Natural killer cell treated with Interleukin-12 subunit alpha and Interleukin-12 subunit beta and Interleukin-15 and Interleukin-18, amount 100 ng/mL, for 72 hours (primary cell): ENCODE data around the gene NYNRIN. TPM values are rescaled to one million over a fixed set of nuclear protein-coding genes. Genes with fewer than 3 reads are reported as not detected.

Experiments used
- ATAC-seq, 2 donors: fragments of 150-1000 bp; cut with Tn5 transposase in 1 of 2; sonication (Bioruptor Pico), chemical (Tn5 transposase) in 1 of 2; 2 replicates each; pipeline ENCODE4 v1.10.0; 2021
- DNase-seq: peaks from one replicate; pipeline ENCODE4 v3.0.0; 2022; ENCODE audit warnings: low spot score
- H3K27ac Mint-ChIP-seq, 2 donors: 1 replicate in 1 of 2; 2 replicates in 1 of 2; pipeline ENCODE4 v1.8.0; 2022; ENCODE audit warnings: mixed read lengths in 2 of 2, mild to moderate bottlenecking in 1 of 2, moderate library complexity in 1 of 2
- H3K27me3 Mint-ChIP-seq, 2 donors: 1 replicate in 1 of 2; 2 replicates in 1 of 2; pipeline ENCODE4 v1.8.0; 2022; ENCODE audit warnings: mixed read lengths in 2 of 2
- H3K36me3 Mint-ChIP-seq: one replicate; pipeline ENCODE4 v1.8.0; 2022; ENCODE audit warnings: mixed read lengths
- H3K4me1 Mint-ChIP-seq, 2 donors: 1 replicate in 1 of 2; 2 replicates in 1 of 2; pipeline ENCODE4 v1.8.0; 2022; ENCODE audit warnings: low read depth in 2 of 2, mixed read lengths in 2 of 2, mild to moderate bottlenecking in 1 of 2
- H3K4me3 Mint-ChIP-seq: one replicate; pipeline ENCODE4 v1.8.0; 2022; ENCODE audit warnings: mixed read lengths
- H3K9me3 Mint-ChIP-seq: 2 replicates; pipeline ENCODE4 v1.8.0; 2022; ENCODE audit warnings: mixed read lengths
- total RNA-seq, 2 donors: library from RNA; stranded (reverse); gene quantifications; one replicate each; pipeline ENCODE4 v1.2.3, GENCODE V29; 2022

NYNRIN gene
- total RNA-seq, 2 donors from 2014 or later: 0.11 TPM; not detected in 1

GRCh38 chr14:24390701-24391468, 7.9 kb upstream of the NYNRIN start:
- no peaks in the 10 kb centered on the region for H3K9me3 Mint-ChIP-seq
- peaks cover 6 to 32% of the 10 kb centered on the region in 2 donors for H3K27me3 Mint-ChIP-seq
- DNase-seq: no peak
- no peak overlapping the region for H3K27ac Mint-ChIP-seq
- H3K36me3 Mint-ChIP-seq: no peaks in the 10 kb centered on the region
- peaks cover 2 to 3% of the 10 kb centered on the region in 2 donors for H3K4me1 Mint-ChIP-seq
- ATAC-seq: no peak
- no peak overlapping the region for H3K4me3 Mint-ChIP-seq

- Mint-ChIP-seq H3K27me3 (peaks cover 6 to 32% of the 10 kb centered on the region in 2 donors), H3K9me3 (no peaks in the 10 kb centered on the region), H3K4me3 (no peak overlapping the region), H3K36me3 (no peaks in the 10 kb centered on the region), H3K4me1 (peaks cover 4 to 5% of the 10 kb centered on the region in 2 donors), H3K27ac (no peak overlapping the region)
- DNase-seq (no peak), ATAC-seq (no peak)
Observed at GRCh38 chr14:24392325-24393091, 6.3 kb upstream of the NYNRIN start.

GRCh38 chr14:24394275-24394674, 4.5 kb upstream of the NYNRIN start:
- ATAC-seq: no peak
- H3K27ac Mint-ChIP-seq: no peak overlapping the region
- no peaks in the 10 kb centered on the region for H3K36me3 Mint-ChIP-seq
- H3K27me3 Mint-ChIP-seq: peaks cover 3 to 15% of the 10 kb centered on the region in 2 donors
- peaks cover 4 to 5% of the 10 kb centered on the region in 2 donors for H3K4me1 Mint-ChIP-seq
- no peak for DNase-seq
- no peak overlapping the region for H3K4me3 Mint-ChIP-seq
- no peaks in the 10 kb centered on the region for H3K9me3 Mint-ChIP-seq

GRCh38 chr14:24395609-24396582, 2.9 kb upstream of the NYNRIN start:
- Mint-ChIP-seq H3K27me3 (peaks cover 8 to 9% of the 10 kb centered on the region in 2 donors), H3K27ac (no peak overlapping the region), H3K4me3 (no peak overlapping the region), H3K9me3 (no peaks in the 10 kb centered on the region), H3K4me1 (peaks cover 5 to 7% of the 10 kb centered on the region in 2 donors), H3K36me3 (no peaks in the 10 kb centered on the region)
- ATAC-seq (no peak), DNase-seq (no peak)

DNA sequence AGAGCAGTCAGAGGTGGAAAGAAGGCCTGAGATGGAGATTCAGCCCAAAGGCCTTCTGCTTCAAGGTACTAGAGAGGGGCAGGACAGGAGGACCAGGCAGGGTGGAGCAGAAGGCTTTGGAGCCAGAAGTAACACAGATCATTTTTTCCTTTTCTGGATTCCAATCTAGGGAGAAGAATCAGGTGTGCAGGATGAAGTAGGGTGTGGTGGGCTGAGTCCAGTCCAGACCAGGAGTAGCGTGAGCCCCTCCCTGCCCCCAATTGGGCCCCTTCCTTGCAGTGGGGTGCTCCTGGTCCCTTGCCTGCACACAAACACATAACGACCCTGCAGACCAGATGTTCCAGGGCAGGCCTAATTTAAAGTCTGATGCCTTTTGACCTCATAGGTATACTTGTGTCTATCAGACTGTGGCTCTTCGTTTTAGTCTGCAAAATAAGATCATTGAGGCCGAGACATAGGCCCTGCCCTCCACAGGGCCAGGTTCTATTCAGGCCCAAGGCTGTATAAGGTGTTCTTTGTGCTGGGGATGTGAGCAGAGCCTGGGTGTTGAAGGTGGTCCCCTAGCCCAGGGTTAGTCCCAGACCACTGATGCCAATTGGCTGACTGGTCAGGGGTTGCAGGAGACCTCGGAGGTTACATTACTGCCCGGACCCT, 1.0 kb upstream of the NYNRIN start:
- Mint-ChIP-seq H3K27ac (no peak overlapping the region), H3K27me3 (peaks cover 8 to 14% of the 10 kb centered on the region in 2 donors), H3K4me3 (peak overlapping the region; percentile 19), H3K36me3 (no peaks in the 10 kb centered on the region), H3K9me3 (no peaks in the 10 kb centered on the region), H3K4me1 (peaks cover 5 to 7% of the 10 kb centered on the region in 2 donors)
- ATAC-seq: no peak
- no peak for DNase-seq

DNA sequence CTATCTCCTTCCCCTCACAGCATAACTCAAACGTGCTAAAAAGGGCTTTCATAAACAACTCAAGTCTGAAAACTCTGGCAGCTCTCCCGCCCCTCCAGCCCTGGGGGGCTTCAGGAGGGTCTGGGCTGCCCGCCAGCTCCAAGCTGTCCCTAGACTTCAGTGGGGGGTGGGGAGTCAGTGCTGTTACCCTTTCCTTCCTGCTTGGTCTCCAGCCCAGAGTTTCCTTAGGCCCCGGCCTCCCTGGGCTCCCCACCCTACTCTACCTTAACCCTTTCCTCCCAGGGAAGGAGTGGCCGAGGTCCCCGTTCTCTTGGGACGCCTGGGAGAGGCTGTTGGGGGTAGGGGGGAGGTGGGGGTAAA, 530 bp upstream of the NYNRIN start:
- Mint-ChIP-seq H3K27ac (no peak overlapping the region), H3K4me3 (no peak overlapping the region), H3K27me3 (peaks cover 13 to 19% of the 10 kb centered on the region in 2 donors), H3K9me3 (no peaks in the 10 kb centered on the region), H3K4me1 (peaks cover 5 to 7% of the 10 kb centered on the region in 2 donors), H3K36me3 (no peaks in the 10 kb centered on the region)
- DNase-seq (no peak), ATAC-seq (no peak)

GRCh38 chr14:24399447-24399822, 632 bp downstream of the NYNRIN start:
- H3K4me1 Mint-ChIP-seq: peaks cover 5 to 7% of the 10 kb centered on the region in 2 donors
- peak overlapping the region; percentile 43 for H3K4me3 Mint-ChIP-seq
- DNase-seq (no peak), ATAC-seq (no peak)
- no peaks in the 10 kb centered on the region for H3K36me3 Mint-ChIP-seq
- no peaks in the 10 kb centered on the region for H3K9me3 Mint-ChIP-seq
- peaks cover 25 to 27% of the 10 kb centered on the region in 2 donors for H3K27me3 Mint-ChIP-seq
- H3K27ac Mint-ChIP-seq: no peak overlapping the region

- Mint-ChIP-seq H3K27ac (no peak overlapping the region), H3K4me1 (peaks cover 5 to 7% of the 10 kb centered on the region in 2 donors), H3K4me3 (peak overlapping the region; percentile 43), H3K36me3 (no peaks in the 10 kb centered on the region), H3K9me3 (no peaks in the 10 kb centered on the region), H3K27me3 (peaks cover 32% of the 10 kb centered on the region in 2 donors)
- ATAC-seq (no peak), DNase-seq (no peak)
Observed at GRCh38 chr14:24399999-24400718, 1.4 kb downstream of the NYNRIN start.

- ATAC-seq (no peak), DNase-seq (no peak)
- Mint-ChIP-seq H3K36me3 (no peaks in the 10 kb centered on the region), H3K4me1 (peaks cover 0 to 3% of the 10 kb centered on the region in 2 donors), H3K4me3 (no peak overlapping the region), H3K27ac (no peak overlapping the region), H3K27me3 (peaks cover 36 to 37% of the 10 kb centered on the region in 2 donors), H3K9me3 (no peaks in the 10 kb centered on the region)
Observed at GRCh38 chr14:24401810-24402702, 3.3 kb downstream of the NYNRIN start.

GRCh38 chr14:24403294-24403998, 4.6 kb downstream of the NYNRIN start:
- no peak for ATAC-seq
- no peak for DNase-seq
- Mint-ChIP-seq H3K36me3 (no peaks in the 10 kb centered on the region), H3K27me3 (peaks cover 36 to 37% of the 10 kb centered on the region in 2 donors), H3K4me3 (no peak overlapping the region), H3K27ac (no peak overlapping the region), H3K9me3 (no peaks in the 10 kb centered on the region), H3K4me1 (peaks cover 0 to 3% of the 10 kb centered on the region in 2 donors)

- no peak for DNase-seq
- Mint-ChIP-seq H3K9me3 (no peaks in the 10 kb centered on the region), H3K4me3 (no peak overlapping the region), H3K36me3 (no peaks in the 10 kb centered on the region), H3K27ac (no peak overlapping the region), H3K27me3 (peaks cover 33 to 37% of the 10 kb centered on the region in 2 donors), H3K4me1 (no peaks in the 10 kb centered on the region)
- no peak for ATAC-seq
Observed at GRCh38 chr14:24404814-24405213, 6.0 kb downstream of the NYNRIN start.
